MM.1S (cell line): Measurements from ENCODE around the gene AGK.

ENCODE experiments used
- EZH2 ChIP-seq: fragments of 300-600 bp; sonication (generic); optimal IDR thresholded peaks from 2 replicates; pipeline ENCODE3; 2017; ENCODE audit warnings: low read depth, mild to moderate bottlenecking, antibody characterized with exemption, low read length, mixed read lengths
- TF ChIP-seq, protein P1 (sequence below): fragments of 300-600 bp; sonication (generic); IDR thresholded peaks from 2 replicates; pipeline ENCODE4 v1.5.1; 2016; ENCODE audit warnings: antibody characterized with exemption, low read length, mixed read lengths

GRCh38 chr7:141634065-141634464 is 82.9 kb downstream of the AGK start:
- TF ChIP-seq EZH2 = no peak
- TF ChIP-seq, protein P1, sequence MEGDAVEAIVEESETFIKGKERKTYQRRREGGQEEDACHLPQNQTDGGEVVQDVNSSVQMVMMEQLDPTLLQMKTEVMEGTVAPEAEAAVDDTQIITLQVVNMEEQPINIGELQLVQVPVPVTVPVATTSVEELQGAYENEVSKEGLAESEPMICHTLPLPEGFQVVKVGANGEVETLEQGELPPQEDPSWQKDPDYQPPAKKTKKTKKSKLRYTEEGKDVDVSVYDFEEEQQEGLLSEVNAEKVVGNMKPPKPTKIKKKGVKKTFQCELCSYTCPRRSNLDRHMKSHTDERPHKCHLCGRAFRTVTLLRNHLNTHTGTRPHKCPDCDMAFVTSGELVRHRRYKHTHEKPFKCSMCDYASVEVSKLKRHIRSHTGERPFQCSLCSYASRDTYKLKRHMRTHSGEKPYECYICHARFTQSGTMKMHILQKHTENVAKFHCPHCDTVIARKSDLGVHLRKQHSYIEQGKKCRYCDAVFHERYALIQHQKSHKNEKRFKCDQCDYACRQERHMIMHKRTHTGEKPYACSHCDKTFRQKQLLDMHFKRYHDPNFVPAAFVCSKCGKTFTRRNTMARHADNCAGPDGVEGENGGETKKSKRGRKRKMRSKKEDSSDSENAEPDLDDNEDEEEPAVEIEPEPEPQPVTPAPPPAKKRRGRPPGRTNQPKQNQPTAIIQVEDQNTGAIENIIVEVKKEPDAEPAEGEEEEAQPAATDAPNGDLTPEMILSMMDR = no peak
